Esophagus muscularis mucosa (tissue), 4 donors: Measurements from ENCODE around the gene SLF2. TPM values are rescaled to one million over a fixed set of nuclear protein-coding genes. Genes with fewer than 3 reads are reported as not detected.

Source experiments
- DNase-seq: peaks from one replicate; pipeline ENCODE4 v3.0.0-alpha.2; 2017; ENCODE audit errors: extremely low spot score
- H3K27ac ChIP-seq, 4 donors: fragments of 200-600 bp; sonication (generic); replicated peaks in 1 of 4; 1 replicate in 3 of 4; 2 replicates in 1 of 4; pipeline ENCODE4 v1.5.1; 2016 to 2019; ENCODE audit warnings: mild to moderate bottlenecking in 1 of 4
- H3K27me3 ChIP-seq, 4 donors: fragments of 200-600 bp; sonication (generic); one replicate each; pipeline versions ENCODE4 v1.5.1 to v1.6.0; 2016 to 2019
- H3K36me3 ChIP-seq, 4 donors: fragments of 200-600 bp; sonication (generic); one replicate each; pipeline ENCODE4 v1.5.1; 2016 to 2019
- H3K4me1 ChIP-seq, 4 donors: fragments of 200-600 bp; sonication (generic); one replicate each; pipeline ENCODE4 v1.5.1; 2016 to 2019
- H3K4me3 ChIP-seq, 4 donors: fragments of 200-600 bp; sonication (generic); 1 replicate in 2 of 4; 2 replicates in 2 of 4; pipeline ENCODE4 v1.5.1; 2016 to 2019; ENCODE audit warnings: mild to moderate bottlenecking in 4 of 4, moderate library complexity in 1 of 4
- H3K9me3 ChIP-seq, 4 donors: fragments of 200-600 bp; sonication (generic); 1 replicate in 3 of 4; 2 replicates in 1 of 4; pipeline ENCODE4 v1.5.1; 2016 to 2019
- EP300 ChIP-seq: sonication (generic); formaldehyde crosslinking; IDR thresholded peaks from one replicate; pipeline ENCODE4 v1.6.1; 2017; ENCODE audit warnings: antibody characterized with exemption
- POLR2A ChIP-seq: fragments of 450-650 bp; IDR thresholded peaks from one replicate; pipeline ENCODE4 v1.6.1; 2017; ENCODE audit warnings: antibody characterized with exemption, moderate library complexity, mild to moderate bottlenecking, low read depth
- POLR2AphosphoS5 ChIP-seq, 2 donors: sonication (generic); formaldehyde crosslinking; IDR thresholded peaks; one replicate each; pipeline ENCODE4 v1.6.1; 2017; ENCODE audit warnings: antibody characterized with exemption in 2 of 2
- WGBS: methylation state at CpG from one replicate; pipeline ENCODE4 v1.1.5; 2018; 5-methylcytosine and 5-hydroxymethylcytosine counted together
- intact Hi-C: fragments of 100-400 bp; cut with DNase I; formaldehyde crosslinking; loops from one replicate; pipeline ENCODE4 v1.15.1; 2023
- total RNA-seq, 4 donors: library from RNA; depleted of rRNA; stranded (reverse); fragments of >200 nt; gene quantifications; one replicate each; pipeline versions ENCODE4 v1.1.0 to v1.2.1, GENCODE V29; 2016
- TF ChIP-seq, protein P1 (sequence below), 3 experiments: fragments of 200-600 bp in 2 of 3; fragments of 450-650 bp in 1 of 3; sonication (generic) in 2 of 3; IDR thresholded peaks; one replicate each; pipeline ENCODE4 v1.5.1; 2017 to 2019; ENCODE audit warnings: antibody characterized with exemption in 3 of 3, mild to moderate bottlenecking in 2 of 3, moderate library complexity in 1 of 3

The SLF2 gene
- total RNA-seq, 4 donors from 2014 or later: 19.1 to 34.1 (median 20.8) TPM

DNA sequence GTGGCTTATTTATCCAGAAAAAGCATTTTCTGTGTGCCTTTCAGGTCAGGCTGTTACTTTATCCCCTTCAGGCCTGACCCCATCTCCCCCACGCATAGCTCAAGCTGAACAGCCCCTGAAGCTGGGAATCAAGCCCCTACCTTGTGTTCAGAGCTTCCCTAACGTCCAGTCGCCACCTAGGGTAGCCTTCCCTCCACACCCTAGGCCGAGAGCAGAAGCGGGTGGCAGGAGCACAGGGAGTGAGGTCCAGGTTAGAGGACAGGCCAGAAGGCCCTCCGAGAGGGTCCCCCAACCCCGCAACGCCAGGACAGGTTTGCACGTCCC is 56.1 kb downstream of the SLF2 start:
- Histone ChIP-seq H3K27me3 (peaks cover 0 to 5% (median 0%) of the 10 kb centered on the region in 4 donors), H3K36me3 (peaks cover 0 to 27% (median 15%) of the 10 kb centered on the region in 4 donors), H3K27ac (no peak overlapping the region), H3K9me3 (no peaks in the 10 kb centered on the region), H3K4me1 (peaks cover 7 to 25% (median 19%) of the 10 kb centered on the region in 4 donors), H3K4me3 (peak overlapping the region; percentile 53 to 73 (median 62))
- no peak for DNase-seq
- WGBS: 36% methylated on average over 9 of the region's 9 CpGs
- intact Hi-C loops: loop anchor here (10.0 kb wide), 1 partner anchor 46 kb away; no protein-coding TSS in a partner anchor
- TF ChIP-seq EP300 (no peak), POLR2A (no peak), POLR2AphosphoS5 (IDR thresholded peaks at IDR 0.05) (no peak)
- TF ChIP-seq, protein P1, sequence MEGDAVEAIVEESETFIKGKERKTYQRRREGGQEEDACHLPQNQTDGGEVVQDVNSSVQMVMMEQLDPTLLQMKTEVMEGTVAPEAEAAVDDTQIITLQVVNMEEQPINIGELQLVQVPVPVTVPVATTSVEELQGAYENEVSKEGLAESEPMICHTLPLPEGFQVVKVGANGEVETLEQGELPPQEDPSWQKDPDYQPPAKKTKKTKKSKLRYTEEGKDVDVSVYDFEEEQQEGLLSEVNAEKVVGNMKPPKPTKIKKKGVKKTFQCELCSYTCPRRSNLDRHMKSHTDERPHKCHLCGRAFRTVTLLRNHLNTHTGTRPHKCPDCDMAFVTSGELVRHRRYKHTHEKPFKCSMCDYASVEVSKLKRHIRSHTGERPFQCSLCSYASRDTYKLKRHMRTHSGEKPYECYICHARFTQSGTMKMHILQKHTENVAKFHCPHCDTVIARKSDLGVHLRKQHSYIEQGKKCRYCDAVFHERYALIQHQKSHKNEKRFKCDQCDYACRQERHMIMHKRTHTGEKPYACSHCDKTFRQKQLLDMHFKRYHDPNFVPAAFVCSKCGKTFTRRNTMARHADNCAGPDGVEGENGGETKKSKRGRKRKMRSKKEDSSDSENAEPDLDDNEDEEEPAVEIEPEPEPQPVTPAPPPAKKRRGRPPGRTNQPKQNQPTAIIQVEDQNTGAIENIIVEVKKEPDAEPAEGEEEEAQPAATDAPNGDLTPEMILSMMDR (IDR thresholded peaks at IDR 0.05): no peak

DNA sequence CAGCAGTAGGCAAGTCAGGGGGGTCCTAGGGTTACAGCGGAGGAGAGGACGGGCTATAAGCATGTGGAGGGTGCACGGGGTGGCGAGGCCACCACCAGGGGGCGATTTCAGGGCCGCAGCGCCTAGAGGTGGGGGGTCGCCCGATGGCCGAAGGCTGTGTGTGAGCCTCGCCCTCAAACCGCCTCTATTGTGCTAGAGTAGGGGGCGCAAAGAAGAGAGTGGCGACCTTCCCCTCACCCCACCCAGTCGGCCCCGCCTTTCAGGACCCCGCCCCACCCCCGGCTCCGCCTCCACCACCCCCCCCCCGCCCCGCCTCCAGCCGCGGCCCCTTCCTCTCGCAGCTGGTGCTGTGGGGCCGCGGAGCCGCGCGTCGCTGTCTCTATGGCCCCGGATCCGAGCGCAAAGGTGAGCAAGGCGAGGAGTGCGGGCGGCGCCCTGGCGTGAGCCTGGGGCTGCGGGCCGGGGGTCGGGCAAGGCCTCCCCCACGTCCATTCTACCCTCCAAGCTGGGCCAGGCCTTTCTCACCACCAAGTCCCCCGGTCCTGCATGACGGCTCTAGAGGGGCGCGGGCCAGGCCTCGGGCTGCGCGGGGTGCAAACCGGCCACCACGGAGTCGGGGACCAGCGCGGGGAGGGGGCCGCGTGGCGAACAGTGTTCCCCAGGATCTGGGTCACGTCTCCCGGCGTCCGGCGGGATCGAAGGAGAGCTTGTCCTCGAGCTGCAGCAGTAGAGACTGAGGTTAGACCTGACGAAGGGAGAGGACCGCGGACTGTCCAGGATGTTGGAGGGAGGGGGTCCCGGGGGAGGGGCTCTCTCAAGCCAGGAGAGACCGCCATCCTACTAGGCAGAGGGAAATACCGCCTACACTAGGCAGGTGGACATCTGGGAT is 56.7 kb downstream of the SLF2 start, which contains the start of gene SEMA4G:
Gene SEMA4G, plus strand, starts transcription at position 318 of the 889 bp plus-strand sequence. CDS start 3,409 bp downstream, outside the sequence.
- H3K4me1 ChIP-seq: peaks cover 7 to 25% (median 19%) of the 10 kb centered on the region in 4 donors
- peaks cover 0 to 5% (median 0%) of the 10 kb centered on the region in 4 donors for H3K27me3 ChIP-seq
- DNase-seq: peak; percentile 90
- H3K27ac ChIP-seq: peak within 1 kb of the TSS in 1 of 4 donors; percentile 3
- intact Hi-C loops: loop anchor here (10.0 kb wide), 1 partner anchor 45 kb away; no protein-coding TSS in a partner anchor
- H3K9me3 ChIP-seq: no peaks in the 10 kb centered on the region
- WGBS: 5% methylated on average over 28 of the region's 70 CpGs
- TF ChIP-seq POLR2A: no peak
- no peak for TF ChIP-seq EP300
- TF ChIP-seq, protein P1 (IDR thresholded peaks at IDR 0.05): peak; percentile 54 to 71 (median 60)
- H3K4me3 ChIP-seq: peak within 1 kb of the TSS; percentile 53 to 73 (median 62)
- peaks cover 0 to 21% (median 13%) of the 10 kb centered on the region in 4 donors for H3K36me3 ChIP-seq

DNA sequence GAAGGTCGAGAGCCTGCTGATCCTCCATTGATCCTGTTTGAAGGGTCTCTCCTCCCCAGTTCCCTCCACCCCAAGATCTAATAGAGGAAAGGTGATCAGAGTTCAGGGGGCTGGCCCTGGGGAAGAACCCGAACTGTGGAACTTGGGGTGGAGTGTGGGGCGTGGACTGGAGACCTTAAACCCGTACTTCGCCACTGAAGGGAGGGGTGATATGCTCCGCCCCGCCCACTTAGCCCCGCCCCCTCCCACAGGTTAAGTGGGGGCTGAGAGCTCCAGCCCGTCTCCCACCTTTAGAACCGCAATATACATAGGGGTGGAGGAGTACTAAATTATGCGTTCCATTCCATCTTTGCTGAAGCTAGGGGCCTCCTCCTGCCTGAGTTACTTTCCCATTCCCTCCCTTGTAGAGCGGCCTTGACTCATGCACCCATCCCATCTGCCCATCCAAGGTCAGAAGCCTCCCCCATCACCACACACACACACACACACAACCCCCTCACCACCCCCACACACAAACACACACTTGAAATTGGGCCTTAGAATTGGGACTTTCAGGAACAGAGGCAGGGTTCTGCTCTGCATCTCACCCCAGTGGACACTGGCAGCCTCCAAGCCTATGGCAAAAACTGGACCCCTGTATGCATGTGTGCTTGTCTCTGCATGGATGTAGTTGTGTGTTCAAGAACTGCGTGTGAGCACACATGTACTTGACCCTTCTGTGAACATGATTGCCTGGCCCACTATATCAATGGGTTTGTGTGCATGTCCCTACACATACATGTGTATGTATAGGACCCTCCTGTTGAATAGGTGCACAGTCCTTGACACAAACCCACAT is 57.5 kb downstream of the SLF2 start:
- 54% methylated on average over 13 of the region's 13 CpGs for WGBS
- H3K36me3 ChIP-seq: peaks cover 0 to 13% (median 10%) of the 10 kb centered on the region in 4 donors
- H3K4me1 ChIP-seq: peaks cover 7 to 25% (median 19%) of the 10 kb centered on the region in 4 donors
- H3K27ac ChIP-seq: no peak overlapping the region
- intact Hi-C loops: no loop called here
- no peaks in the 10 kb centered on the region for H3K9me3 ChIP-seq
- TF ChIP-seq, protein P1 (IDR thresholded peaks at IDR 0.05): no peak
- TF ChIP-seq POLR2A (no peak), EP300 (no peak), POLR2AphosphoS5 (IDR thresholded peaks at IDR 0.05) (no peak)
- H3K4me3 ChIP-seq: peak overlapping the region; percentile 53 to 73 (median 62)
- peak; percentile 88 for DNase-seq
- H3K27me3 ChIP-seq: peaks cover 0 to 5% (median 0%) of the 10 kb centered on the region in 4 donors

DNA sequence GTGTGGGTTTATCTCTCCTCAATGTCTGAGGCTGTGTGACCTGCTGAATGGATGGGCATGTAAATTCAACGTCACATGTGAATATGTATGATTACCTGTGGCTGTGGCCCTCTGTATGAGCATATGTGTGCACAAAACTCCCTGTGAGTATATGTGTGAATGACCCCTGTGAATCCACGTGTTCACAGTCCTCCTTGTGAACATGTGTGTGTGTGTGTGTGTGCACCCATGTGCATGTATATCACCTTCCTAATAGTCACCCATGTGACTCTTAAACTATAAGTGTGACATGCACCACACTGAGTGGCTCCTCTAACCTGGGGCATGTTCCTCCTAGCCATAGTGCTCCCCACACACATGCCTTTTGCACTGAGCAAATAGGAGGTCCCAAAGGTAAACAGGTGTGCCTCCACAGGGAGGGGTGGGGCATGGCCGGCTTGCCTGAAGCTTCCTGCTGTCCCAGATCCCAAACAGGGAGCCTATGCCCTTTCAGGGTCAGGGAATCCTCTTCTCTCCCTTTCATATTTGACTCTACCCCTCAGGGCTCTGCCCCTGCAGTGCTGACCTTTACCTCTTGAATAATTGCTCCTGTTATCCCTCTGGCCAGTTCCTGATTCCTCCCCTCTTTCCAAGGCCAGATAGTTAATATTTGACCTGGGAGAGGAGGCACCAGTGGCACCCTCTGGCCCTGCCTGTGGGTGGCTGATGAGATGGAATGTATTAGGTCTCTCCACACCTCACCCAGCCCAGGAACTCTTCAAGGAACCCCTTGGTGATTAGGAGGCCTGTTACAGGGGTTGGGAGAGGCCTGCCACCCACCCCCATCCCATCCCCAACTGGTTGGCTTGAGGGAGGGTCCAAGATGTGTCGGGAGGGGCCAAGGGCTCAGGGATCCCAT is 58.4 kb downstream of the SLF2 start:
- no peak overlapping the region for H3K27ac ChIP-seq
- H3K4me3 ChIP-seq: no peak overlapping the region
- intact Hi-C loops: no loop called here
- peaks cover 0 to 6% (median 2%) of the 10 kb centered on the region in 4 donors for H3K36me3 ChIP-seq
- WGBS: 58% methylated on average over 3 of the region's 4 CpGs
- no peak for TF ChIP-seq EP300
- TF ChIP-seq POLR2AphosphoS5 (IDR thresholded peaks at IDR 0.05): no peak
- TF ChIP-seq, protein P1 (IDR thresholded peaks at IDR 0.05): no peak
- TF ChIP-seq POLR2A: no peak
- peaks cover 0 to 5% (median 0%) of the 10 kb centered on the region in 4 donors for H3K27me3 ChIP-seq
- no peaks in the 10 kb centered on the region for H3K9me3 ChIP-seq
- H3K4me1 ChIP-seq: peaks cover 7 to 25% (median 19%) of the 10 kb centered on the region in 4 donors
- DNase-seq: no peak
